ENCODE data around the gene NBEAL1.
"Not testable (repeated sequence)": the region's sequence is repeated elsewhere in the genome, so short reads cannot be mapped to it uniquely, and the experiment has no call there.

Gene NBEAL1

GRCh38 chr2:203201426-203201825 lies 186.8 kb downstream of the NBEAL1 start:
- Histone ChIP-seq H3K4me1 (ENCODE audit: insufficient read depth, poor library complexity, severe bottlenecking) (no peaks in the 10 kb centered on the region), H3K27me3 (ENCODE audit: insufficient read depth, poor library complexity, severe bottlenecking) (no peaks in the 10 kb centered on the region), H3K9me3 (ENCODE audit: severe bottlenecking) (no peaks in the 10 kb centered on the region), H3K27ac (ENCODE audit: poor library complexity, severe bottlenecking) (no peak overlapping the region), H3K4me3 (ENCODE audit: severe bottlenecking) (no peak overlapping the region), H3K36me3 (ENCODE audit: low read depth) (peaks cover 63% of the 10 kb centered on the region)
- ATAC-seq (ENCODE audit: low read depth), result no peak
- DNase-seq (ENCODE audit: low spot score), result no peak
- TF ChIP-seq, protein P1, sequence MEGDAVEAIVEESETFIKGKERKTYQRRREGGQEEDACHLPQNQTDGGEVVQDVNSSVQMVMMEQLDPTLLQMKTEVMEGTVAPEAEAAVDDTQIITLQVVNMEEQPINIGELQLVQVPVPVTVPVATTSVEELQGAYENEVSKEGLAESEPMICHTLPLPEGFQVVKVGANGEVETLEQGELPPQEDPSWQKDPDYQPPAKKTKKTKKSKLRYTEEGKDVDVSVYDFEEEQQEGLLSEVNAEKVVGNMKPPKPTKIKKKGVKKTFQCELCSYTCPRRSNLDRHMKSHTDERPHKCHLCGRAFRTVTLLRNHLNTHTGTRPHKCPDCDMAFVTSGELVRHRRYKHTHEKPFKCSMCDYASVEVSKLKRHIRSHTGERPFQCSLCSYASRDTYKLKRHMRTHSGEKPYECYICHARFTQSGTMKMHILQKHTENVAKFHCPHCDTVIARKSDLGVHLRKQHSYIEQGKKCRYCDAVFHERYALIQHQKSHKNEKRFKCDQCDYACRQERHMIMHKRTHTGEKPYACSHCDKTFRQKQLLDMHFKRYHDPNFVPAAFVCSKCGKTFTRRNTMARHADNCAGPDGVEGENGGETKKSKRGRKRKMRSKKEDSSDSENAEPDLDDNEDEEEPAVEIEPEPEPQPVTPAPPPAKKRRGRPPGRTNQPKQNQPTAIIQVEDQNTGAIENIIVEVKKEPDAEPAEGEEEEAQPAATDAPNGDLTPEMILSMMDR (IDR thresholded peaks at IDR 0.05; ENCODE audit: poor library complexity, severe bottlenecking), result no peak

DNA sequence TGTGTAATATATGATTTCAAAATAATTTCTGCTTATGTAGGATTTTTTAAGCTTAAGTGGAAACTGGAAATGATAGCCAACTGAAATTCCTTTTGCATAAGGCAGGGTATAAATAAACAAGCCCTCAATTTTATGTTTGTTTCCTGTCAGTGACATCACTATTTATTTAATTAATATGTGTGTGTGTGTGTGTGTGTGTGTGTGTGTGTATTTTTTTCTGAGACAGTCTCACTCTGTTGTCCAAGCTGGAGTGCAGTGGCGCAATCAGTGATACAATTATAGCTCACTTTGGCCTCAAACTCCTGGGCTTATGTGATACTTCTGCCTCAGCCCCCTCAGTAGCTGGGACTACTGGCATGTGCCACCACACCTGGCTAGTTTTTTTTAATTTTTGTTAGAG lies 194.9 kb downstream of the NBEAL1 start:
- Histone ChIP-seq H3K27ac (ENCODE audit: poor library complexity, severe bottlenecking) (no peak overlapping the region), H3K9me3 (ENCODE audit: severe bottlenecking) (no peaks in the 10 kb centered on the region), H3K4me3 (ENCODE audit: severe bottlenecking) (no peak overlapping the region), H3K4me1 (ENCODE audit: insufficient read depth, poor library complexity, severe bottlenecking) (no peaks in the 10 kb centered on the region), H3K27me3 (ENCODE audit: insufficient read depth, poor library complexity, severe bottlenecking) (no peaks in the 10 kb centered on the region), H3K36me3 (ENCODE audit: low read depth) (peaks cover 46% of the 10 kb centered on the region)
- DNase-seq (ENCODE audit: low spot score), result no peak
- ATAC-seq (ENCODE audit: low read depth), result no peak
- TF ChIP-seq, protein P1 (IDR thresholded peaks at IDR 0.05; ENCODE audit: poor library complexity, severe bottlenecking), result no peak

- no peaks in the 10 kb centered on the region for H3K27me3 ChIP-seq (ENCODE audit: insufficient read depth, poor library complexity, severe bottlenecking)
- H3K36me3 ChIP-seq (ENCODE audit: low read depth), result peaks cover 3% of the 10 kb centered on the region; the same call in 1 of the 2 replicates
- no peaks in the 10 kb centered on the region for H3K4me1 ChIP-seq (ENCODE audit: insufficient read depth, poor library complexity, severe bottlenecking)
- no peak overlapping the region for H3K27ac ChIP-seq (ENCODE audit: poor library complexity, severe bottlenecking)
- TF ChIP-seq, protein P1 (IDR thresholded peaks at IDR 0.05; ENCODE audit: poor library complexity, severe bottlenecking), result peak; percentile 76
- DNase-seq (ENCODE audit: low spot score) (no peak), ATAC-seq (ENCODE audit: low read depth) (peak; percentile 75)
- H3K9me3 ChIP-seq (ENCODE audit: severe bottlenecking), result no peaks in the 10 kb centered on the region
- H3K4me3 ChIP-seq (ENCODE audit: severe bottlenecking), result no peak overlapping the region
These were observed 210.9 kb downstream of the NBEAL1 start for GRCh38 chr2:203225423-203226039.

DNA sequence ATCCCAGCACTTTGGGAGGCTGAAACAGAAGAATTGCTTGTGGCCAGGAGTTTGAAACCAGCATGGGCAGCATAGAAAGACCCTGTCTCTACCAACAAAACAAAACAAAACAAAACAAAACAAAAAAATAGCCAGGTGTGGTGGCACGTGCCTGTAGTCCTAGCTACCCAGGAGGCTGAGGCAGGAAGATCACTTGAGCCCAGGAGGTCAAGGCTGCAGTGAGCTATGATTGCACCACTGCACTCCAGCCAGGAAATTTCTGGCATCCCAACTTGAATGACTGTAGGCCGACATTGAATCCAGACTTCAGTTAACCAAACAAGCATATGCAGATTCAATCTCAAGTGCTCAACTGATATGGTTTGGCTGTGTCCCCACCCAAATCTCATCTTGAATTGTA lies 215.0 kb downstream of the NBEAL1 start:
- not testable (repeated sequence) for H3K9me3 ChIP-seq (ENCODE audit: severe bottlenecking); DNase-seq (ENCODE audit: low spot score); H3K27ac ChIP-seq (ENCODE audit: poor library complexity, severe bottlenecking); H3K27me3 ChIP-seq (ENCODE audit: insufficient read depth, poor library complexity, severe bottlenecking); H3K36me3 ChIP-seq (ENCODE audit: low read depth); H3K4me1 ChIP-seq (ENCODE audit: insufficient read depth, poor library complexity, severe bottlenecking); H3K4me3 ChIP-seq (ENCODE audit: severe bottlenecking); ATAC-seq (ENCODE audit: low read depth)

DNA sequence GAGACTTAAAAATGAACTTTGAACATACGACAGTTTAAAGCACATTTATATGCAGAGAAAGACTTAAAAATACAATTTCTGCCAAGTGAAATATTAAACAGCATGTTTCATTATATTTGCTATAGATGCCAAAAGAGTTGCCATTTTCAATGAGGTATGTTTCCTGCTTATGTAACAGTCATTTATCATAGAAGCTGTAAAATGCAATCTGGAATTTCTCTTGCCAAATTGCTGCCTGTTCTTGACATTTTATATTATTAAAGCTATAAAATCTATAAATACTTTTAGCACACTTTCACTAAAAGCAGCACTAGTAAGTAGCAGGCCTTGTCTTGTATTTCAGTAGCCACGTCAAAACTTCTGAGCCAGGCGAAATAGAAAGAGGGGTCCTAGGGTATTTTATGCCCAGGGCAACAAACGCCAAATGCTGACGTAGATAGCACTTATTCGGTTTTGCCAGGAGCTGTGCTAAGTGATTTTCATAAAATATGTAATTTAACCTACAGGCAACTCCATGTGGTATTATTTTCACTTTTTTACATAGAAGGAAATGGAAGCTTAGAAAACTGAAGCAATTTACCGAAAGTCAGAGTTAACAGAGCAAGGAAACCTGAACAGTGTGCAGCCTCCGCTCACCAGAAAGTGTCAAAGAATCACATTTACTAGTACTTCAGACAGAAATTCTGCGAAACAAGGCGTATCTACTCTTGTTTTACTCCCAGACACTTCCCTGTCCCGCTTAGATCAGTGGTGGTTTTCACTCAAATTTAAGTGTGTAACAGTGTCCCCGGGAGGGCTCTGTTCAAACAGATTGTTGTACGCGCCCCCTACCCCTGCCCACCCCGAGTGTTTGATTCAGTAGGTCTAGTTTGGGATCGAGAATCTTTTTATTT lies 222.9 kb downstream of the NBEAL1 start:
- Histone ChIP-seq H3K4me3 (ENCODE audit: severe bottlenecking) (peak overlapping the region; percentile 72), H3K36me3 (ENCODE audit: low read depth) (peaks cover 9% of the 10 kb centered on the region; the same call in 1 of the 2 replicates), H3K9me3 (ENCODE audit: severe bottlenecking) (no peaks in the 10 kb centered on the region), H3K4me1 (ENCODE audit: insufficient read depth, poor library complexity, severe bottlenecking) (peaks cover 4% of the 10 kb centered on the region), H3K27me3 (ENCODE audit: insufficient read depth, poor library complexity, severe bottlenecking) (no peaks in the 10 kb centered on the region), H3K27ac (ENCODE audit: poor library complexity, severe bottlenecking) (no peak overlapping the region)
- TF ChIP-seq, protein P1 (IDR thresholded peaks at IDR 0.05; ENCODE audit: poor library complexity, severe bottlenecking), result no peak
- ATAC-seq (ENCODE audit: low read depth) (no peak), DNase-seq (ENCODE audit: low spot score) (no peak)

All from RWPE2 (cell line).